Measurements from ENCODE around the gene ABCF2. TPM values are rescaled to one million over a fixed set of nuclear protein-coding genes. Genes with fewer than 3 reads are reported as not detected.

ABCF2 gene
- total RNA-seq, 1 donor from 2014 or later: 85.8 TPM

DNA sequence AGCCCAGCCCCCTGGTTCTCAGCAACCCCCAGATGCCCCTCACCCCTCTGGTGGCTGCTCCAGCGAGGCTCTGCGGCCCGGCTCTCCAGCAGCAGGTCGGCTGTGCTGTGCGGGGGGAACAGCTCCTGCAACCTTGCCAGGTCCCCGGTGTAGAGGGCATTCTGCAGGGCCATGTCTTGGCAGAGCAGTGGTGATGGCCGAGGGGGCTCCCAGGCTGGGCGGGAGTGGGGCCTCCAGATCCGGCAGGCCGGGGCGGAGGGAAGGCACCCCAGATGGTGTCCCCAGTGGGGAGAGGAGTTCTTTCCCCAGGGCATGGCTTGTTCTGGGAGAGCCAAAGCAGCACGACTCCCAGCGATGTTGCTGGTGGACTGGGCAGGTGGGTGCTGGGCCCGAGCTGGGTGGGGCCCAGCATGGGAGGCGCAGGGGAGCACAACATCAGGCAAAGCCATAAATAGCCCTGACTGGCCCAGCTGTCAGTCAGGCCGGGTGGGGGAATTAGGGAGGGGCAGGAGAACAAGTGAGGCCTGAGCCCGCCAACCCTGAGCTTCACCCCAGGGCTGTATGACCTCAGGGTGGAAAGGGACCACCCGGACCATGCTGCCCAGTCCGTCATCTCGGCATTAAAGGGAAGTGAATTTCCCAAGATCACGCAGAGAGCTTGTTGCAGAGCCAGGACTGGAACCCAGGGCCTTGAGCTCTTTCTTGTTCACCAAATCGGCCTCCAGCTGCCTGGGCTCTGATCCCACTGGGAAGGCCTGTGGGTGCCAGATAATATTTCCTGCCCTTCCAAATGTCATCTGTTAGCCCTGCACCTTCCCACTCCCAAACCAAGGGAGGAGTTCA lies 39.4 kb downstream of the ABCF2 start:
- DNase-seq (ENCODE audit: low read depth) (no peak), FAIRE-seq (no peak)
- Histone ChIP-seq H3K27me3 (ENCODE audit: control insufficient read depth, insufficient read depth, low read length) (peaks cover 5% of the 10 kb centered on the region), H3K36me3 (ENCODE audit: control insufficient read depth, insufficient read depth, low read length) (no peaks in the 10 kb centered on the region), H3K4me3 (ENCODE audit: low read depth, low read length) (no peak overlapping the region)
- TF ChIP-seq, protein P1, sequence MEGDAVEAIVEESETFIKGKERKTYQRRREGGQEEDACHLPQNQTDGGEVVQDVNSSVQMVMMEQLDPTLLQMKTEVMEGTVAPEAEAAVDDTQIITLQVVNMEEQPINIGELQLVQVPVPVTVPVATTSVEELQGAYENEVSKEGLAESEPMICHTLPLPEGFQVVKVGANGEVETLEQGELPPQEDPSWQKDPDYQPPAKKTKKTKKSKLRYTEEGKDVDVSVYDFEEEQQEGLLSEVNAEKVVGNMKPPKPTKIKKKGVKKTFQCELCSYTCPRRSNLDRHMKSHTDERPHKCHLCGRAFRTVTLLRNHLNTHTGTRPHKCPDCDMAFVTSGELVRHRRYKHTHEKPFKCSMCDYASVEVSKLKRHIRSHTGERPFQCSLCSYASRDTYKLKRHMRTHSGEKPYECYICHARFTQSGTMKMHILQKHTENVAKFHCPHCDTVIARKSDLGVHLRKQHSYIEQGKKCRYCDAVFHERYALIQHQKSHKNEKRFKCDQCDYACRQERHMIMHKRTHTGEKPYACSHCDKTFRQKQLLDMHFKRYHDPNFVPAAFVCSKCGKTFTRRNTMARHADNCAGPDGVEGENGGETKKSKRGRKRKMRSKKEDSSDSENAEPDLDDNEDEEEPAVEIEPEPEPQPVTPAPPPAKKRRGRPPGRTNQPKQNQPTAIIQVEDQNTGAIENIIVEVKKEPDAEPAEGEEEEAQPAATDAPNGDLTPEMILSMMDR (IDR thresholded peaks at IDR 0.05; ENCODE audit: insufficient read depth, low read length, severe bottlenecking): no peak

- no peak within 1 kb of the TSS for H3K4me3 ChIP-seq (ENCODE audit: low read depth, low read length)
- TF ChIP-seq, protein P1 (IDR thresholded peaks at IDR 0.05; ENCODE audit: insufficient read depth, low read length, severe bottlenecking): no peak
- peaks cover 5% of the 10 kb centered on the region for H3K27me3 ChIP-seq (ENCODE audit: control insufficient read depth, insufficient read depth, low read length)
- no peak for FAIRE-seq
- H3K36me3 ChIP-seq (ENCODE audit: control insufficient read depth, insufficient read depth, low read length): no peaks in the 10 kb centered on the region
- DNase-seq (ENCODE audit: low read depth): no peak
Measured at GRCh38 chr7:151186640-151187408, 40.2 kb downstream of the ABCF2 start, which contains the start of gene ASB10. ASB10 (minus strand) TSS chr7:151187250; CDS start chr7:151187130, 120 bp downstream.

DNA sequence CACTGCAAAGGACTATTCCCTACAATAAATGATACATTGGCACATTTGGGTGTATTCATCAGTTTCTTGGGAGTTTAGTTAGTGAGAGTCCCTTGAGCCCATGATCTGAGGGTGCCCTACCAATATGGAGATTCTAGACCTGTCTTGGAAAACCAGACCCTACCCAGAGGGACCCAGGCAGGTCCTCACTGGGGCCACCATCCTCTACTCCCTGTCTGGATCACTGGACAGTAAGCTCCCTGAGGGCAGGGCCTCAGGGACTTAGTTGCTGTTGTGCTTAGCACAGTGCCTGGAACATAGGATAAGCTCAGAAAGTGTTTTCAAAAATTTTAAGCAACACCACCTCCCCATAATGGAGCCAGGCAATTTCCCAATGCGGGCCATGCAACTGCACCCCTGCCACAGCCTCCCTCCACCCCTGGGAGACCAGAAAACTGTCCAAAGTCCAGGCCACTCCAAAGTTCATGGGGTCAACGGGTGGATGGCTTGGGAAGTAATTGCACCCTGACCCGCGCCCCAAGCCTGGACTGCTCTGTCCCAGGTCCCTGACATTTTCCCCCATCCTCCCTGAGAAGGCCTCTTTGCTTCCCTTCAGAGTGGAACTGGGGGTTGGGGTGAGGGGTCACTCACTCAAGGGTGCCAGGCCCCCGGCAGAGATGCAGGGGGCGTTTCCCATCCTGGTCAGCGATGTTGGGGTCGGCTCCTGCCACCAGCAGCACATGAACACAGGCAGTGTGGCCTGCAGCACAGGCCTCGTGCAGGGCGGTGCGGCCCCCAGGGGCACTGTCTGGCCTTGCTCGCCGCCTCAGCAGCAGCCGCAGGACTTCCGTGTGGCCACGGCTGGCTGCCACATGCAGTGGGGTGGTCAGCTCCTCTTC lies 41.0 kb downstream of the ABCF2 start:
- TF ChIP-seq, protein P1 (IDR thresholded peaks at IDR 0.05; ENCODE audit: insufficient read depth, low read length, severe bottlenecking): no peak
- Histone ChIP-seq H3K36me3 (ENCODE audit: control insufficient read depth, insufficient read depth, low read length) (no peaks in the 10 kb centered on the region), H3K27me3 (ENCODE audit: control insufficient read depth, insufficient read depth, low read length) (peaks cover 3% of the 10 kb centered on the region), H3K4me3 (ENCODE audit: low read depth, low read length) (no peak overlapping the region)
- FAIRE-seq: no peak
- no peak for DNase-seq (ENCODE audit: low read depth)

DNA sequence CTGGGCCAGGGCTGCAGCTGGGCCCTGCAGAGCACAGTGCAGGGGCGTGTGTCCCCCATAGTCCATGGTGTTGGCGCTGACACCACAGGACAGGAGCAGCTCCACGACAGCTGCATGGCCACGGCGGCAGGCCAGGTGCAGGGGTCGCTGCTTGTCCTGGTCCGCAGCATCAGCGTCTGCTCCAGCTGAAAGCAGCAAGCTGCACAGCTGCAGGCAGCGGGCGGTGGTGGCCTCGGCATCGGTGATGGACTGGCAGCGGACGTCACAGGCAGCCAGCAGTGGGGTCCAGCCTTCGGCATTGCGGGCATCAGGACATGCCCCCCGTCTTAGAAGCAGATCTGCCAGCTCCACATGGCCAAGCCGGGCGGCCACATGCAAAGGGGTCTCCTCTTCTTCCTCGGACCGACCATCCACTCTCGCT lies 46.0 kb downstream of the ABCF2 start:
- peaks cover 6% of the 10 kb centered on the region for H3K27me3 ChIP-seq (ENCODE audit: control insufficient read depth, insufficient read depth, low read length)
- TF ChIP-seq, protein P1 (IDR thresholded peaks at IDR 0.05; ENCODE audit: insufficient read depth, low read length, severe bottlenecking): no peak
- FAIRE-seq (no peak), DNase-seq (ENCODE audit: low read depth) (no peak)
- no peak overlapping the region for H3K4me3 ChIP-seq (ENCODE audit: low read depth, low read length)
- H3K36me3 ChIP-seq (ENCODE audit: control insufficient read depth, insufficient read depth, low read length): no peaks in the 10 kb centered on the region

- Histone ChIP-seq H3K36me3 (ENCODE audit: control insufficient read depth, insufficient read depth, low read length) (no peaks in the 10 kb centered on the region), H3K4me3 (ENCODE audit: low read depth, low read length) (no peak overlapping the region), H3K27me3 (ENCODE audit: control insufficient read depth, insufficient read depth, low read length) (peaks cover 6% of the 10 kb centered on the region)
- DNase-seq (ENCODE audit: low read depth): no peak
- no peak for FAIRE-seq
- TF ChIP-seq, protein P1 (IDR thresholded peaks at IDR 0.05; ENCODE audit: insufficient read depth, low read length, severe bottlenecking): no peak
Measured at GRCh38 chr7:151179946-151180345, 47.1 kb downstream of the ABCF2 start.

All from bronchial epithelial cell (primary cell).